HuH-7.5 (cell line): ENCODE measurements around the gene BCAS3.
"Not testable (repeated sequence)": the region's sequence is repeated elsewhere in the genome, so short reads cannot be mapped to it uniquely, and the experiment has no call there.

Experiments
- DNase-seq: peaks from one replicate; pipeline ENCODE4 v3.0.0; 2011; ENCODE audit warnings: low spot score

BCAS3 gene

GRCh38 chr17:60747069-60747808 is 69.6 kb downstream of the BCAS3 start:
- no peak for DNase-seq

GRCh38 chr17:60748204-60748603 is 70.6 kb downstream of the BCAS3 start:
- DNase-seq, result no peak

DNA sequence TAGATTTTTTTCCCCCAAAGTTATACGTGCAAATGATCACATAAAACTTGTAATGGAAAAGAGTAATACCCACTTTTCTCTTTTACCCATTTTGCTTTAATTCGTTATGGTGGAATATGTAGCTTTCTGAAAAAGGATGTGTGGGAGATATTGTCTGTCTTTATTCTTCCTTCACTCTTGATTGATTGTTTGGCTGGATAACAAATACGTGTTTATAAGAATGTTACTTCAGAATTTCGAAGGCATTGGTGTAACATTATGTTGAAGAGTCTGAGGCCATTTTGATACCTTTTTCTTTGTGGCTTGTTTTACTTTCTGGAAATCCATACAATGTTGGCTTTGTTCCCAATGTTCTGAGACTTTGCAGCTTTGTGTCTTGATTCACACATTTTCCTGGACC is 71.4 kb downstream of the BCAS3 start:
- DNase-seq, result no peak

DNA sequence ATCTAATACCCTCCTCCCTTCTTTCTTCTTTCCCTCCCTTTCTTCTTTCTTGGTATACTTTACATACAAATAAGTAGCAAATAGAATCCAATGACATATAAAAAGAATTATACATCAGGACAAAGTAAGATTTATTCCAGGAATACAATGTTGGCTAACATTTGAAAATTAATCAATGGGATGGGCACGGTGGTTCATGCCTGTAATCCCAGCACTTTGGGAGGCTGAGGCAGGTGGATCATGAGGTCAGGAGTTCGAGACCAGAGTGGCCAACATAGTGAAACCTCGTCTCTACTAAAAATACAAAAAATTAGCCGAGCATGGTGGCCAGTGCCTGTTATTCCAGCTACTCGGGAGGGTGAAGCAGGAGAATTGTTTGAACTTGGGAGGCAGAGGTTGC is 72.1 kb downstream of the BCAS3 start:
- no peak for DNase-seq

DNA sequence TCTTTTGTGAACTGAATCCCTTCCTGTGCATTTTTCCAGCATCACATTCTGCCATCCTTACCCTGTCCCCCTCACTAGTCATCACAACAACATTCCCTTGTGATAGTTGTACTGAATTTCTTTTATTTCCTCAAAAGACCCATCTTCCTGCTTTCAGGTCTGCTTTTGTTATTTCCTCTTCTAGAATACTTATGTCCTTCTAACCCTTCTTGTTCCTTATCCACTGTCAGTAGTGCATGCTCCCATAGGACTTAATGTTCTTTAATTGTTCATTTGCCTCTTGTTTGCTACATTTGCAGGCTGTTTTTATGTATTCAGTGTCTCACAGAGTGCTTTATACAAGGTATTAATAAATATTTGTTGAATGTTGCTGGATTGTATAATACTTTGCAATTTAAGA is 73.0 kb downstream of the BCAS3 start:
- DNase-seq, result no peak

DNA sequence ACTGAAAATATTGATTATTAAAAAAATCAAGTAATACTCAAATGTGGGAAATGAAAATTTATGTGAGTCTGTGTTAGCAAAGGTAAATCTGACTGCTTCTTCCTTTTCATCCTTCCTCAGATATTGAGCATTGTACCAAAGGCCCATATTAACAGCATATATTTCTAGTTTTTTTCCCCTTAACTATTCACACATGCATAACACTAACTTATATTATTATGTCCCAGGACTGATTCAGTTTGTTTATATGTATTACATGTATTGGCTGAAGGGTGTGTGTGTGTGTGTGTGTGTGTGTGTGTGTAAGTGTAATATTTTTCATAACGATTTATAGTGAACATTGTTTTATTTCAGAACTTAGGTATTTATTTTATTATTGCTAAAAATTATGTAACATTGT is 74.2 kb downstream of the BCAS3 start:
- DNase-seq, result no peak

DNA sequence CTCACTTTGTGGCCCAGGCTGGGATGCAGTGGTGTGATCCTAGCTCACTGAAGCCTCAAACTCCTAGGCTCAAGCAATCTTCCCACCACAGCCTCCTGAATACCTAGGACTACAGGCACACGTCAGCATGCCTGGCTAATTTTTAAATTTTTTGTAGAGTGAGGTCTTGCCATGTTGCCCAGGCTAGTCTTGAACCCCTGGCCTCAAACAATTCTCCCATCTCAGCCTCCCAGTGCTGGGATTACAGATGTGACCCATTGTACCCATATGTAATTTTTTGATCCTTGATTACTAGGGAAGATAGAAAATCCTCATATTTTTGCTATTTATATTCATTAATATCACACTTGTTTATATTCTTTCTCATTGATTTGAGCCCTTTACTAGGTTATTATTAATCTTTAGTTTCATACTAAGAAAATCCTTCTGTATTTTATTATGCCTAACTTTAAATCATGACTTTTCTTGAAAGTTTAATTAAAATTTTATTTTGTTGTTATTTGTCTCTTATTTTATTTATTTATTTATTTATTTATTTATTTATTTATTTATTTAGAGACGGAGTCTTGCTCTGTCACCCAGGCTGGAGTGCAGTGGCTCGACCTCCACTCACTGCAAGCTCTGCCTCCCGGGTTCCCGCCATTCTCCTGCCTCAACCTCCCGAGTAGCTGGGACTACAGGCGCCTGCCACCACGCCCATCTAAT is 75.4 kb downstream of the BCAS3 start:
- no peak for DNase-seq

DNA sequence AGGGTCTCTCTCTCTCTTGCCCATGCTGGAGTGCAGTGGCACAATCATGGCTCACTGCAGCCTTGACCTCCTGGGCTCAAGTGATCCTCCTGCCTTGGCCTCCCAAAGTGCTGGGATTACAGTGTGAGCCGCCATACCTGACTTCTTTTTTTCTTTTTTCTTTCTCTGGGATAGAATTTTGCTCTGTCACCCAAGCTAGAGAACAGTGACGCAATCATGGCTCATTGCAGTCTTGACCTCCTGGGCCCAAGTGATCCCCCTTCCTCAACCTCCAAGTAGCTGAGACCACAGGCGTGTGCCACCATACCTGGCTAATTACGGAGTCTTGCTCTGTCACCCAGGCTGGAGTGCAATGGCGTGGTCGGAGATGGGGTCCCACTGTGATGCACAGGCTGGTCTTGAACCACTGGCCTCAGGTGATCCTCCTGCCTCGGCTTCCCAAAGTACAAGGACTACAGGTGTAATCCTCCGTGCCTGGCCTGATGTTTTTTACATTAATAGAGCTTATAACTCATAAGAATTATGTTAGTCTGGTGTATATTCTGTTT is 76.5 kb downstream of the BCAS3 start:
- no peak for DNase-seq

- DNase-seq, result not testable (repeated sequence)
Measured at GRCh38 chr17:60756798-60757197, 79.1 kb downstream of the BCAS3 start.

- DNase-seq, result no peak
Measured at GRCh38 chr17:60757437-60757836, 79.8 kb downstream of the BCAS3 start.

DNA sequence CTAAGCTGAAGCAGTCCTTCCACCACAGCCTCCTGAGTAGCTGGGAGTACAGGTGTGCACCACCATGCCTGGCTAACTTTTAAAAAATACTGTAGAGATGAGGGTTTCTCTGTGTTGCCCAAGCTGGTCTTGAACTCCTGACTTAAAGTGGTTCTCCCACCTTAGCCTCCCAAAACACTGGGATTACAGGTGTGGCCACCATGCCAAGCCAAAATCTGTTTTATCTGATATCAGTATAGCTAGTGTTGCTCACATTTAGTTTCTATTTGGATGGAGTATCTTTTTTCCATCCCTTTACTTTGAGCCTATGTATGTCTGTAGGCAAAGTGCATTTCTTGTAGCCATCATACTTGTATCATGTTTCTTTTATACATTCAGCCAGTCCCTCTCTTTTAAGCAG is 82.1 kb downstream of the BCAS3 start:
- DNase-seq, result no peak

- DNase-seq, result not testable (repeated sequence)
Measured at GRCh38 chr17:60761301-60761700, 83.7 kb downstream of the BCAS3 start.

- DNase-seq, result no peak
Measured at GRCh38 chr17:60766778-60767190, 89.1 kb downstream of the BCAS3 start.

DNA sequence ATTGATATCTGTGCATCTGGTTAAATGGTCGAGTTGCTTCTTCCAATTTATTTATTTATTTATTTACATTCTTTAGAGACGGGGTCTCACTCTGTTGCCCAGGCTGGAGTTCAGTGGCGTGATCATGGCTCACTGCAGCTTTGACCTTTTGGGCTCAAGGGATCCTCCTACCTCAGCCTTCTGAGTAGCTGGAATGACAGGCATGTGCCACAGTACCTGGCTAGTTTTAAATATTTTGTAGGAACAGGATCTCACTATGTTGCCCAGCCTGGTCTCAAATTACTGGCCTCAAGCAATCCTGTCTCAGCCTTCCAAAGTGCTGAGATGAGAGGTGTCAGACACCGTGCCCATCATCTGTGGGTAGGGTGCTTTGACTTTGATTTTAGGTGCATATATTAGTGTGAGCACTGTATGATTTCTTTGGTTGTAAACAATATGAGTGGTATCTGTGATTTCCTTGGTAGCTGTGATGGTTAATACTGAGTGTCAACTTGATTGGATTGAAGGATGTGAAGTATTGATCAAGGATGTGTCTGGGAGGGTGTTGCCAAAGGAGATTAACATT is 90.2 kb downstream of the BCAS3 start:
- no peak for DNase-seq

- DNase-seq, result no peak
Measured at GRCh38 chr17:60769327-60769726, 91.7 kb downstream of the BCAS3 start.

GRCh38 chr17:60770946-60771422 is 93.3 kb downstream of the BCAS3 start:
- DNase-seq, result no peak

DNA sequence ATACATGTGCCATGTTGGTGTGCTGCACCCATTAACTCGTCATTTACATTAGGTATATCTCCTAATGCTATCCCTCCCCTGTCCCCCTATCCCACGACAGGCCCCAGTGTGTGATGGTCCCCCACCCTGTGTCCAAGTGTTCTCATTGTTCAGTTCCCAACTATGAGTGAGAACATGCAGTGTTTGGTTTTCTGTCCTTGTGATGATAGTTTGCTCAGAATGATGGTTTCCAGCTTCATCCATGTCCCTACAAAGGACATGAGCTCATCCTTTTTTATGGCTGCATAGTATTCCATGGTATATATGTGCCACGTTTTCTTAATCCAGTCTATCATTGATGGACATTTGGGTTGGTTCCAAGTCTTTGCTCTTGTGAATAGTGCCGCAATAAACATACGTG is 94.0 kb downstream of the BCAS3 start:
- not testable (repeated sequence) for DNase-seq

GRCh38 chr17:60773552-60773951 is 95.9 kb downstream of the BCAS3 start:
- DNase-seq, result no peak

GRCh38 chr17:60781880-60782412 is 104.3 kb downstream of the BCAS3 start:
- DNase-seq, result no peak

GRCh38 chr17:60782742-60783141 is 105.1 kb downstream of the BCAS3 start:
- no peak for DNase-seq

DNA sequence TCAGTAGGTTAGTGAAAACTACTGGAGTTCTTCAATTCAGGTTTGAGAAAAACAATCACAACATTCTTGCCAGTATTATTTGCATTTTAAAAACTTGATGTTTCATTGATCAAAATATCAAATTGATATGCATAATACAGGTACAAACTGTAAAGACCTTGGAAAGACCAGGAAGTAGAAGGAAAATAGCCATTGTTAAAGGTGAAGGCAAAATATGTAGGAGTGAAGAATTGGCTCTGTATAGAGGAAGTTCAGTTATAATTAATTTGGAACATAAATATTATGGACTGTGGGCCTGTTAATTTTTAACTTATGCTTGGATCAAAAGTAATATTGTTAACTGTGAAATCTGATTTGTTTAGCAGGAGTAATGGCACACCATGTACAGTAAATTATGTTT is 112.6 kb downstream of the BCAS3 start:
- no peak for DNase-seq

GRCh38 chr17:60792250-60792898 is 114.7 kb downstream of the BCAS3 start:
- DNase-seq, result no peak
